Measurements from ENCODE around the gene CEACAM7. TPM values are rescaled to one million over a fixed set of nuclear protein-coding genes. Genes with fewer than 3 reads are reported as not detected.

The CEACAM7 gene
- total and polyA plus RNA-seq, 3 experiments from 2014 or later: not detected

DNA sequence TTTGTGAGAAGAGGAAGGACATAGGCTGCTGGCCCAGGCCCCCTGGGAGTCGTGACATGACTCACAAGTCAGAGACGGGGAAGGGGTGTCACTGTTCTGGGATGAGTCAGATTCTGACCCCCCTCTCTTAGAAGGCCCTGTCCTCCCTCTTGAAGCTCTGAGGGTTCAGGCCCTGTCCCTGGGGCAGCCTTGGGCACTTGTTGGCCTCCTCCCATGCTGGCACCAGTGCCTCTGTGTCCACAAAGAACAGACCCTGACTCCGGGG is 2.7 kb upstream of the CEACAM7 start:
- H3K4me3 ChIP-seq (ENCODE audit: low read length): no peak overlapping the region
- no peaks in the 10 kb centered on the region for H3K4me1 ChIP-seq (ENCODE audit: insufficient read depth, low read length)
- CTCF ChIA-PET: interaction anchor here (1.2 kb wide), 1 partner anchor 49 kb away, joined by 3 read pairs; no protein-coding TSS in a partner anchor
- POLR2A ChIA-PET: no interaction called here
- H3K36me3 ChIP-seq (ENCODE audit: insufficient read depth, low read length): no peaks in the 10 kb centered on the region
- H3K27me3 Mint-ChIP-seq: peaks cover 35 to 65% of the 10 kb centered on the region in 2 donors
- no peak overlapping the region for H3K4me3 Mint-ChIP-seq
- no peak for DNase-seq
- H3K9me3 ChIP-seq (ENCODE audit: low read length): no peaks in the 10 kb centered on the region
- H3K9me3 Mint-ChIP-seq: peaks cover 11 to 21% (median 13%) of the 10 kb centered on the region in 5 donors
- peaks cover 0 to 1% (median 0%) of the 10 kb centered on the region in 3 donors for H3K36me3 Mint-ChIP-seq
- H3K27ac ChIP-seq (ENCODE audit: low read depth, low read length): no peak overlapping the region
- H3K4me1 Mint-ChIP-seq: no peaks in the 10 kb centered on the region
- H3K27ac Mint-ChIP-seq: no peak overlapping the region
- H3K27me3 ChIP-seq (ENCODE audit: insufficient read depth, low read length, poor library complexity, severe bottlenecking): no peaks in the 10 kb centered on the region

DNA sequence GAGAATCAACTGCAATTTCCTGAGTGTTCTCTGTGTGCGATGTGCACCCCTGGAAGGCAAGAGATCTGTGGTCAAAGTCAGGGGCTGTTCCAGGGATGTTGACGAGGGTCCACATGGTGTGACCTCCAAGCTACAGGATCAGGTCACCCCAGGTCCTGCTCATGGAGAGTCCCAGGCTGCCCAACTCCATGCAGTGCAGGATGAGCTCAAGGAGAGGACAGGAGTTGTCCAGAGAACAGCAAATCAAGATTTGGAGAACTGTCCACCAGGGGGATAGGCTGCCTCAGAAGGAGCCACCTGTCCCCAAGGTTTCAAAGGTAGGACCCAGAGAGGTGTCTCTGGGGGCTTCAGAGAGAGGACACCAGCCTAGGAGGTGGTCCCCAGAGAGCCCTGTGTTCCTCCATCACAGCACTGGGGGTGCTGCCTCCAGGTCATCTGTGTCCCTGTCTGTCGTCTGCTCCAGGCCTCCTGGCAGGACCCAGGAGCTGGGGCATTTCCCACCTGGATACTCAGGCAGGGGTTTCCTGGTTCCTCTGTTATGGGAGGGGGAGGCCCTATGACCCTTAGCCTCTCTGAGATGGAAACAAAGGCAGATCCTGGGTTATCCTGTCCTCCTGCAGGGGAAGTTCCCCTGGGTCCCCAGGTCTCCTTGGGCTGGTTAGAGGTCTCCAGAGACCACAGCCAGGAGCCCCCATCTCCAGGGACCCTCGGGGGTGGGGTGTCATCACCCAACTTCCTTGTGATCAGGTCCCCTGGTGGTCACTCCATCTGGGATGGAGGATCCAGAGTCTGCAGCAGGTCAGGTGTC is 2.1 kb upstream of the CEACAM7 start:
- no peak overlapping the region for H3K27ac ChIP-seq (ENCODE audit: low read depth, low read length)
- H3K27ac Mint-ChIP-seq: no peak overlapping the region
- H3K4me3 Mint-ChIP-seq: no peak overlapping the region
- H3K9me3 Mint-ChIP-seq: peaks cover 11 to 21% (median 13%) of the 10 kb centered on the region in 5 donors
- H3K4me3 ChIP-seq (ENCODE audit: low read length): no peak overlapping the region
- H3K36me3 Mint-ChIP-seq: peaks cover 0 to 1% (median 0%) of the 10 kb centered on the region in 3 donors
- no peaks in the 10 kb centered on the region for H3K9me3 ChIP-seq (ENCODE audit: low read length)
- H3K4me1 Mint-ChIP-seq: no peaks in the 10 kb centered on the region
- POLR2A ChIA-PET: no interaction called here
- peaks cover 33 to 63% of the 10 kb centered on the region in 2 donors for H3K27me3 Mint-ChIP-seq
- no peaks in the 10 kb centered on the region for H3K4me1 ChIP-seq (ENCODE audit: insufficient read depth, low read length)
- no peaks in the 10 kb centered on the region for H3K27me3 ChIP-seq (ENCODE audit: insufficient read depth, low read length, poor library complexity, severe bottlenecking)
- DNase-seq: no peak
- CTCF ChIA-PET: interaction anchor here (1.2 kb wide), 1 partner anchor 48 kb away, joined by 3 read pairs; no protein-coding TSS in a partner anchor
- no peaks in the 10 kb centered on the region for H3K36me3 ChIP-seq (ENCODE audit: insufficient read depth, low read length)

DNA sequence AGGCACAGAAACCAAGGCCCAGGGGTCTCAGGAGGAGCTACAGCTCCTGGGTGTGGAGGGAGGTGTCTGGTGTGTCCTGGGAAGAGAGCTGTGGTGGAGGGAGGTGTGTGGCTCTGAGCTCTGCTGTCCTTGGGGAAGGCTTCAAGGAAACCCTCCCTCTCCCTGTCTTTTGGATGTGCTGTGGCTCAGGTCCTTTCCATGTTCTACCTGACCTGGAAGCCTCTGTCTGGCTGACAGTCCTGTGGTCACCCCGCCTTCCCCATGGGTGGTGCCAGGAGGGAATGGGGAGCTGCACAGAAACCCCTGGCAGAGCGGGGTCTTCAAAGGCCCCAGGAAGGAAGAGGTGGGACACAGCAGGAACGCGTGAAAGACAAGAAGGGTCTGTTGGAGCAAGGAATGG is 617 bp upstream of the CEACAM7 start:
- Histone ChIP-seq H3K4me3 (ENCODE audit: low read length) (no peak overlapping the region), H3K36me3 (ENCODE audit: insufficient read depth, low read length) (no peaks in the 10 kb centered on the region), H3K27me3 (ENCODE audit: insufficient read depth, low read length, poor library complexity, severe bottlenecking) (no peaks in the 10 kb centered on the region), H3K27ac (ENCODE audit: low read depth, low read length) (no peak overlapping the region), H3K9me3 (ENCODE audit: low read length) (no peaks in the 10 kb centered on the region), H3K4me1 (ENCODE audit: insufficient read depth, low read length) (no peaks in the 10 kb centered on the region)
- POLR2A ChIA-PET: no interaction called here
- peak overlapping the region in 1 of 8 donors; percentile 77 for H3K27ac Mint-ChIP-seq
- no peak for DNase-seq
- peaks cover 11 to 21% (median 13%) of the 10 kb centered on the region in 5 donors for H3K9me3 Mint-ChIP-seq
- H3K4me3 Mint-ChIP-seq: no peak overlapping the region
- peaks cover 0 to 1% (median 0%) of the 10 kb centered on the region in 3 donors for H3K36me3 Mint-ChIP-seq
- H3K27me3 Mint-ChIP-seq: peaks cover 22 to 68% of the 10 kb centered on the region in 2 donors
- no peaks in the 10 kb centered on the region for H3K4me1 Mint-ChIP-seq
- CTCF ChIA-PET: no interaction called here

DNA sequence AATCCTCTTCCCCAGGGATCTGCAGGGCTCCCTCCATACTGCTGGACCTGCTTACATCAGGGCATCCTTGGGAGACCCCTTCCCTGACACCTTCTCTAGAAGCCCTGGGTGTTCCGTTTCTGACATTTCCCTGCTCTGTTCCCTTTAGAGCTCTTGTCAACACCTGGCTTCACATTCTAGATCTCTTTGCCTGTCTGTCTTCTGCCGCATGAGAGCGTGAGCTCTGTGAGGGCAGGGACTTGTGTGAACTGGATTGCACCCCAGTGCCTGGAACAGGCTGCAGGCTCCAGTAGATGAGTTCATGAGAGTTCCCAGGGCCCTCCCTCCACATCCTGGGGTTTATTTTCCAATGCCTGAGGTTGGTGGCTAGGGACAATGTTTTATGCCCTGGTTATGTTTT is 651 bp downstream of the CEACAM7 start:
- Histone ChIP-seq H3K27ac (ENCODE audit: low read depth, low read length) (no peak overlapping the region), H3K27me3 (ENCODE audit: insufficient read depth, low read length, poor library complexity, severe bottlenecking) (no peaks in the 10 kb centered on the region), H3K9me3 (ENCODE audit: low read length) (no peaks in the 10 kb centered on the region), H3K4me3 (ENCODE audit: low read length) (no peak overlapping the region), H3K4me1 (ENCODE audit: insufficient read depth, low read length) (no peaks in the 10 kb centered on the region), H3K36me3 (ENCODE audit: insufficient read depth, low read length) (no peaks in the 10 kb centered on the region)
- Mint-ChIP-seq H3K27me3 (peaks cover 21 to 68% of the 10 kb centered on the region in 2 donors), H3K27ac (peak overlapping the region in 1 of 8 donors; percentile 82), H3K4me1 (no peaks in the 10 kb centered on the region), H3K9me3 (peaks cover under 1 to 10% (median 3%) of the 10 kb centered on the region in 5 donors), H3K36me3 (peaks cover 0 to 1% (median 0%) of the 10 kb centered on the region in 3 donors), H3K4me3 (no peak overlapping the region)
- POLR2A ChIA-PET: no interaction called here
- CTCF ChIA-PET: no interaction called here
- DNase-seq: no peak

DNA sequence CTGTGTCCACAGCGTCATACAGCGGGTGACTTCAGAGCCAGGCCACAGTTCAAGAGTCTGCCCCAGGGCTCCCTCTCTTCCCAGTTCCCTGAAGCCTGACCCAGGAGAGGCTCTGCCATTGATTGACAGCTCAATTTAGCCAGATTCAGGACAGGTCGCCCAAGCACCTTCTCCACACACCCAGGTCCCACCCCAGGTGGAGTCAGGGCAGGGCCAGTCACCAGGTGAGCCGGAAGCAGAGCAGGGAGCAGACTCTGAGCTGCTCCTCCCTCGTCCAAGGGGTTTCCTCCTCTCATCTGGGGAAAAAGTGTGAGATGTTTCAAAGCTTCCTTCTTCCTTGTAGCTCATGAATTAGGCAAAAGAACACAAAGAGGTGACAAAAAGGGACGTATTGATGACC is 5.6 kb downstream of the CEACAM7 start:
- peaks cover 20 to 66% of the 10 kb centered on the region in 2 donors for H3K27me3 Mint-ChIP-seq
- CTCF ChIA-PET: no interaction called here
- DNase-seq: no peak
- Histone ChIP-seq H3K36me3 (ENCODE audit: insufficient read depth, low read length) (no peaks in the 10 kb centered on the region), H3K27ac (ENCODE audit: low read depth, low read length) (no peak overlapping the region), H3K9me3 (ENCODE audit: low read length) (no peaks in the 10 kb centered on the region), H3K4me1 (ENCODE audit: insufficient read depth, low read length) (no peaks in the 10 kb centered on the region), H3K4me3 (ENCODE audit: low read length) (no peak overlapping the region), H3K27me3 (ENCODE audit: insufficient read depth, low read length, poor library complexity, severe bottlenecking) (no peaks in the 10 kb centered on the region)
- H3K9me3 Mint-ChIP-seq: no peaks in the 10 kb centered on the region
- H3K4me3 Mint-ChIP-seq: no peak overlapping the region
- POLR2A ChIA-PET: no interaction called here
- no peaks in the 10 kb centered on the region for H3K36me3 Mint-ChIP-seq
- H3K4me1 Mint-ChIP-seq: no peaks in the 10 kb centered on the region
- no peak overlapping the region for H3K27ac Mint-ChIP-seq

DNA sequence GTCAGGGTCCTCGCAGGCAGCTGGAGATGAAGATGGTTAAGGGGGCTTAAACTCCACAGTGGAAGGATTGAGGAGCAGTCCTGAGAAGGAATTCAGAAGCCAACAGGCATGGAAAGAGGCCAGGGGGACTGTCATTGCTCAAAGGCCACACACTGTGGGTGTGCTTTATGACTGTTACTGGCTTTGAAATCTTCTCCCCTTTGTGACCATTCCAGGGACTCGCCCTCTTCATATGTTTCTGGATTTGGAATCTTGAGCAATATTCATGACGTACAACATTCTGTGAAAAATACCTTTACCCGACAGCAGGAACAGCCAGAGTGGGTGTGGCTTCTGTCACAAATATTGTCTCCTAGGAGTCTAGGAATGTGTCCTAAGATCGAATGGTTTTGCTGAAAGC is 16.6 kb downstream of the CEACAM7 start:
- Mint-ChIP-seq H3K36me3 (peaks cover 0 to 11% (median 0%) of the 10 kb centered on the region in 3 donors), H3K27ac (no peak overlapping the region), H3K4me3 (no peak overlapping the region), H3K4me1 (no peaks in the 10 kb centered on the region), H3K9me3 (peaks cover 0 to 14% (median 10%) of the 10 kb centered on the region in 5 donors), H3K27me3 (peaks cover 35 to 76% of the 10 kb centered on the region in 2 donors)
- no peaks in the 10 kb centered on the region for H3K27me3 ChIP-seq (ENCODE audit: insufficient read depth, low read length, poor library complexity, severe bottlenecking)
- no peak overlapping the region for H3K4me3 ChIP-seq (ENCODE audit: low read length)
- no peaks in the 10 kb centered on the region for H3K9me3 ChIP-seq (ENCODE audit: low read length)
- ChIA-PET POLR2A (interaction anchor here (0.7 kb wide), 1 partner anchor 301 kb away, joined by 3 read pairs; no protein-coding TSS in a partner anchor), CTCF (no interaction called here)
- H3K36me3 ChIP-seq (ENCODE audit: insufficient read depth, low read length): no peaks in the 10 kb centered on the region
- DNase-seq: no peak
- no peak overlapping the region for H3K27ac ChIP-seq (ENCODE audit: low read depth, low read length)
- H3K4me1 ChIP-seq (ENCODE audit: insufficient read depth, low read length): no peaks in the 10 kb centered on the region

DNA sequence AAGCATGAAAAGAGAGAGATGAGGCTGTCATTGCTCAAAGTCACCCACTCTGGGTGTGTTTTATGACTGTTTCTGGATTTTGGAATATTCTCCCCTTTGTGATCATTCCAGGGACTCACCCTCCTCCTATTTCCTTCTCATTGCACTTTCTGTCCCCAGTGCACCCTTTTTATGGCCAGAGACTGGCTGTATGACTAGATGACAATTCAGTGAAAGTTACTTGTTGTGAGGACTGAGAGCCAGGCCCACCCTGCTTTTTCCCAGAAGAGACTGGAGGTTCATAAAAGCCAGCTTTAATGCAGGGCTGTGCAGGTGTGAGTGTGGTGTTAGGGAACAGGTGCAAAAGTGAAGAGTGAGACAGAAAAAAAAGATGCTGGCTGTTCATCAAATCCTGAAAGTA is 17.3 kb downstream of the CEACAM7 start:
- Mint-ChIP-seq H3K4me1 (no peaks in the 10 kb centered on the region), H3K27me3 (peaks cover 35 to 71% of the 10 kb centered on the region in 2 donors), H3K4me3 (no peak overlapping the region), H3K27ac (no peak overlapping the region), H3K36me3 (peaks cover 0 to 11% (median 0%) of the 10 kb centered on the region in 3 donors), H3K9me3 (peaks cover 4 to 20% (median 15%) of the 10 kb centered on the region in 5 donors)
- POLR2A ChIA-PET: interaction anchor here (0.7 kb wide), 1 partner anchor 300 kb away, joined by 3 read pairs; no protein-coding TSS in a partner anchor
- no peaks in the 10 kb centered on the region for H3K36me3 ChIP-seq (ENCODE audit: insufficient read depth, low read length)
- no peak overlapping the region for H3K4me3 ChIP-seq (ENCODE audit: low read length)
- H3K4me1 ChIP-seq (ENCODE audit: insufficient read depth, low read length): no peaks in the 10 kb centered on the region
- no peak overlapping the region for H3K27ac ChIP-seq (ENCODE audit: low read depth, low read length)
- no peaks in the 10 kb centered on the region for H3K27me3 ChIP-seq (ENCODE audit: insufficient read depth, low read length, poor library complexity, severe bottlenecking)
- H3K9me3 ChIP-seq (ENCODE audit: low read length): peaks cover 5% of the 10 kb centered on the region
- CTCF ChIA-PET: no interaction called here
- DNase-seq: no peak

DNA sequence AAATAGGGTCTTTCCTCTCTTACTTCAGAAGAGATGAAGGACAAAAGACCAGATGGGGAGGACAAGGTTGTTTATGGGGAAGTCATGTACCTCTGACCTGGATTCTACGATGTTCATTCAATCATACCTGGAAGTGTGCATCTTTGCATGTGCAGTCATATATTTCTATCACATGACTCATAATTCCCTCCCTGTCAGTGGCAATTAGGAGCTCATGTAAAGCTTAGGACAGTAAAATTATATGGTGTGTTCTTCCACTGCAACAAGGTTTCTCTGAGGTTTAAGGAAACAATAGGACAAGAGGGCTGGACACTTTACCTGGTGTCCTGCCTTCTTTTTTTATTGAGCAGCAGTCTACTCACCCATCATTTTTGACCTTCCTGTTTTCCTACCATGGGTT is 19.8 kb downstream of the CEACAM7 start:
- H3K9me3 Mint-ChIP-seq: peaks cover 20 to 39% (median 36%) of the 10 kb centered on the region in 5 donors
- DNase-seq: no peak
- H3K27ac Mint-ChIP-seq: no peak overlapping the region
- H3K27me3 Mint-ChIP-seq: peaks cover 36 to 62% of the 10 kb centered on the region in 2 donors
- H3K36me3 Mint-ChIP-seq: peaks cover 0 to 21% (median 3%) of the 10 kb centered on the region in 3 donors
- Histone ChIP-seq H3K36me3 (ENCODE audit: insufficient read depth, low read length) (no peaks in the 10 kb centered on the region), H3K4me3 (ENCODE audit: low read length) (no peak overlapping the region), H3K27me3 (ENCODE audit: insufficient read depth, low read length, poor library complexity, severe bottlenecking) (no peaks in the 10 kb centered on the region), H3K27ac (ENCODE audit: low read depth, low read length) (no peak overlapping the region), H3K9me3 (ENCODE audit: low read length) (peaks cover 9% of the 10 kb centered on the region), H3K4me1 (ENCODE audit: insufficient read depth, low read length) (no peaks in the 10 kb centered on the region)
- H3K4me1 Mint-ChIP-seq: no peaks in the 10 kb centered on the region
- no peak overlapping the region for H3K4me3 Mint-ChIP-seq
- CTCF ChIA-PET: no interaction called here
- POLR2A ChIA-PET: no interaction called here

Data from CD8-positive, alpha-beta memory T cell (primary cell).